HCT116 (cell line): ENCODE results near the gene TTC33. TPM values are rescaled to one million over a fixed set of nuclear protein-coding genes. Genes with fewer than 3 reads are reported as not detected.

Experiments
- ATAC-seq: fragments of 200-7000 bp; cut with Tn5 transposase; 2 replicates; pipeline ENCODE4 v1.9.1; 2020; ENCODE audit warnings: mild to moderate bottlenecking, moderate library complexity
- BruUV-seq: library from RNA; stranded (reverse); fragments of 400-500 nt; replicated peaks from 2 replicates; lab custom pipeline; 2021; lab: Mats Ljungman, UMichigan
- CTCF ChIA-PET: fragments of 300-600 bp; sonication (Branson Sonifier 250); formaldehyde crosslinking; loops from one replicate; lab custom pipeline; 2021; ENCODE audit warnings: antibody characterized with exemption; lab: Charles Lee
- POLR2A ChIA-PET: fragments of 300-600, 350-600 bp; sonication (Branson Sonifier 250); formaldehyde crosslinking; loops from one replicate; lab custom pipeline; 2021; ENCODE audit warnings: antibody characterized with exemption; lab: Charles Lee
- RAD21 ChIA-PET, 2 experiments: fragments of 300-600 bp; sonication (Branson Sonifier 250); formaldehyde crosslinking; loops; one replicate each; lab custom pipeline; 2023; ENCODE audit warnings: low total read pairs in 2 of 2; ENCODE audit not compliant: uncharacterized antibody in 2 of 2, unreplicated experiment in 2 of 2, low non-redundant PET in 1 of 2; lab: Charles Lee
- DNase-seq: peaks from one replicate; pipeline ENCODE4 v3.0.0-alpha.2; 2010; ENCODE audit warnings: low read depth, low spot score
- H2AFZ ChIP-seq: fragments of 200-600 bp; shearing (Covaris generic), sonication (generic); 2 replicates; pipeline ENCODE4 v1.6.1; 2017; ENCODE audit warnings: low read depth, mixed run types, mixed read lengths, antibody characterized with exemption, low read length; ENCODE audit not compliant: poor library complexity, severe bottlenecking
- H3K27ac ChIP-seq: 2 replicates; pipeline ENCODE4 v1.5.1; 2012; ENCODE audit warnings: low read depth, low read length
- H3K27me3 ChIP-seq: fragments of 200-600 bp; sonication (generic); 2 replicates; pipeline ENCODE4 v1.6.1; 2016; ENCODE audit warnings: mixed run types, low read length, mixed read lengths; ENCODE audit not compliant: insufficient read depth
- H3K36me3 ChIP-seq, 2 experiments: fragments of 200-500 bp in 1 of 2; fragments of 200-600 bp in 1 of 2; sonication (Bioruptor generic) in 1 of 2; sonication (generic) in 1 of 2; 2 replicates each; pipeline versions ENCODE4 v1.5.1 to v1.6.1; 2014 to 2016; ENCODE audit warnings: low read length in 2 of 2, inconsistent platforms in 1 of 2, mixed read lengths in 1 of 2, mixed run types in 1 of 2; ENCODE audit not compliant: insufficient read depth in 2 of 2, control insufficient read depth in 1 of 2
- H3K4me1 ChIP-seq, 2 experiments: fragments of 200-600 bp in 1 of 2; sonication (generic) in 1 of 2; 2 replicates each; pipeline versions ENCODE4 v1.5.1 to v1.6.1; 2012 to 2017; ENCODE audit warnings: low read length in 2 of 2, inconsistent platforms in 1 of 2, mild to moderate bottlenecking in 1 of 2, mixed read lengths in 1 of 2, mixed run types in 1 of 2, moderate library complexity in 1 of 2; ENCODE audit not compliant: insufficient read depth in 2 of 2, control insufficient read depth in 1 of 2
- H3K4me2 ChIP-seq: fragments of 200-600 bp; sonication (generic); 2 replicates; pipeline ENCODE4 v1.6.1; 2017; ENCODE audit warnings: mixed run types, low read length, mixed read lengths
- H3K4me3 ChIP-seq, 2 experiments: fragments of 200-600 bp in 1 of 2; sonication (generic) in 1 of 2; replicated peaks in 1 of 2; 2 replicates each; pipeline ENCODE4 v1.5.1; 2011 to 2016; ENCODE audit warnings: low read length in 2 of 2, control low read depth in 1 of 2, low read depth in 1 of 2, mild to moderate bottlenecking in 1 of 2, mixed read lengths in 1 of 2, mixed run types in 1 of 2
- H3K79me2 ChIP-seq: fragments of 200-600 bp; sonication (generic); 2 replicates; pipeline ENCODE4 v1.6.1; 2017; ENCODE audit warnings: mild to moderate bottlenecking, mixed run types, low read length, moderate library complexity, mixed read lengths; ENCODE audit not compliant: insufficient read depth
- H3K9ac ChIP-seq: fragments of 200-600 bp; sonication (generic); 2 replicates; pipeline ENCODE4 v1.6.1; 2016; ENCODE audit warnings: low read length, mixed read lengths
- H3K9me2 ChIP-seq: fragments of 200-600 bp; sonication (generic), shearing (Covaris generic); 2 replicates; pipeline ENCODE4 v1.6.1; 2017; ENCODE audit warnings: mixed run types, mild to moderate bottlenecking, moderate library complexity; ENCODE audit not compliant: insufficient read depth
- H3K9me3 ChIP-seq, 2 experiments: fragments of 200-500 bp in 1 of 2; fragments of 200-600 bp in 1 of 2; sonication (Bioruptor generic) in 1 of 2; sonication (generic) in 1 of 2; 2 replicates each; pipeline ENCODE4 v1.6.1; 2014 to 2017; ENCODE audit warnings: low read length in 2 of 2, mixed read lengths in 2 of 2, inconsistent platforms in 1 of 2, low read depth in 1 of 2, mild to moderate bottlenecking in 1 of 2, mixed run types in 1 of 2, moderate library complexity in 1 of 2; ENCODE audit not compliant: control insufficient read depth in 1 of 2, insufficient read depth in 1 of 2
- H4K20me1 ChIP-seq: fragments of 200-600 bp; sonication (generic), shearing (Covaris generic); 2 replicates; pipeline ENCODE4 v1.6.1; 2017; ENCODE audit warnings: mixed run types, mild to moderate bottlenecking, moderate library complexity; ENCODE audit not compliant: insufficient read depth
- CEBPB ChIP-seq: IDR thresholded peaks from 2 replicates; pipeline ENCODE4 v1.6.1; 2012; ENCODE audit warnings: low read depth
- EZH2 ChIP-seq: fragments of 200-600 bp; sonication (generic); IDR thresholded peaks from 2 replicates; pipeline ENCODE4 v1.6.1; 2017; ENCODE audit warnings: antibody characterized with exemption, mixed run types
- JUND ChIP-seq: IDR thresholded peaks from 2 replicates; pipeline ENCODE4 v1.6.1; 2012
- SIN3A ChIP-seq: IDR thresholded peaks from 2 replicates; pipeline ENCODE4 v1.6.1; 2012; ENCODE audit warnings: low read depth
- YY1 ChIP-seq: IDR thresholded peaks from 2 replicates; pipeline ENCODE4 v1.6.1; 2011; ENCODE audit warnings: low read length, low read depth, moderate library complexity, mild to moderate bottlenecking; ENCODE audit not compliant: insufficient replicate concordance; ENCODE audit errors: extremely low read depth
- ZNF274 ChIP-seq: fragments of 200-500 bp; sonication (Bioruptor generic); IDR thresholded peaks from 2 replicates; pipeline ENCODE4 v1.6.1; 2014; ENCODE audit warnings: mild to moderate bottlenecking, low read depth, low read length, inconsistent platforms
- intact Hi-C: fragments of 100-400 bp; cut with micrococcal nuclease; formaldehyde crosslinking; loops from 2 replicates; pipeline ENCODE4 v1.10.0; 2022
- total RNA-seq: library from RNA; stranded (reverse); gene quantifications from one replicate; pipeline ENCODE4 v1.2.1, GENCODE V29; 2021; ENCODE audit not compliant: unreplicated experiment

TTC33 gene
- total RNA-seq, 1 experiment from 2014 or later: 14.5 TPM

DNA sequence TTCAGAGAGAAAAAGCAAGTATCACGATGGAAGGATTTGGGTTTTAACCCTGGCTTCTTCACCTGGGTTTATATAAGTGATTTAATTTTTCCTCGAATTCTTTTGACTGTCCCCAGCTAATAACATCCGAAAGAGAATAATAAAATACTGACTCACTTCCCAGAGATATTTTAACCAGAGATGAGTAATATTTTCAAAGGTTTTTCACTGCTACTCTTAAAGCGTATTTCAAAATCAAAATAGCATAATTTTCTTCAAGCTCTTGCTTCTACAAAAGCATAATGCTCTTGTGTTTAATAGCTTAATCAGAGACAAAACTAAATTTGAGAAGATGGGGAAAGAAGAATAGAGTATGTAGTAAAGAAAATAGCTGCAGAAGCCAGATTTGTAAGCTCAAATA lies 291.2 kb downstream of the TTC33 start:
- no TSS peak for BruUV-seq
- intact Hi-C loops: no loop called here
- Histone ChIP-seq H3K4me2 (no peak overlapping the region), H3K4me1 (no peaks in the 10 kb centered on the region), H4K20me1 (no peaks in the 10 kb centered on the region), H2AFZ (no peak overlapping the region), H3K9me3 (no peaks in the 10 kb centered on the region), H3K27me3 (no peaks in the 10 kb centered on the region), H3K9ac (no peak overlapping the region), H3K27ac (no peak overlapping the region), H3K4me3 (no peak overlapping the region), H3K9me2 (no peaks in the 10 kb centered on the region), H3K79me2 (no peaks in the 10 kb centered on the region), H3K36me3 (no peaks in the 10 kb centered on the region)
- ChIA-PET CTCF (no interaction called here), POLR2A (no interaction called here), RAD21 (interaction anchor here in 1 of 2 experiments (0.6 kb wide), 1 partner anchor 817 kb away, joined by 3 read pairs; no protein-coding TSS in a partner anchor)
- ATAC-seq: no peak
- TF ChIP-seq EZH2 (no peak), SIN3A (no peak), YY1 (no peak), JUND (no peak), ZNF274 (no peak), CEBPB (no peak)
- no peak for DNase-seq

Other genes with a start within 250 kb of the TTC33 start
- 3.0 TPM for gene PTGER4, start 76.0 kb downstream of the TTC33 start, total RNA-seq
- 53.5 TPM for gene PRKAA1, start 42.4 kb upstream of the TTC33 start, total RNA-seq
- gene RPL37, start 79.3 kb upstream of the TTC33 start, total RNA-seq: 1,279 TPM
- gene CARD6, start 85.4 kb upstream of the TTC33 start, total RNA-seq: not detected
- gene C7, start 153.5 kb upstream of the TTC33 start, total RNA-seq: 0.74 TPM